Subcutaneous preadipocyte (primary cell): ENCODE results near the gene KDM5A. TPM values are rescaled to one million over a fixed set of nuclear protein-coding genes. Genes with fewer than 3 reads are reported as not detected.

Source experiments
- total RNA-seq: library from RNA; depleted of rRNA; stranded (reverse); fragments of >200 nt; gene quantifications from 2 replicates; pipeline ENCODE4 v1.2.3, GENCODE V29; 2012

Gene KDM5A
- 37.1 and 55.1 TPM in 2 replicates for total RNA-seq

DNA sequence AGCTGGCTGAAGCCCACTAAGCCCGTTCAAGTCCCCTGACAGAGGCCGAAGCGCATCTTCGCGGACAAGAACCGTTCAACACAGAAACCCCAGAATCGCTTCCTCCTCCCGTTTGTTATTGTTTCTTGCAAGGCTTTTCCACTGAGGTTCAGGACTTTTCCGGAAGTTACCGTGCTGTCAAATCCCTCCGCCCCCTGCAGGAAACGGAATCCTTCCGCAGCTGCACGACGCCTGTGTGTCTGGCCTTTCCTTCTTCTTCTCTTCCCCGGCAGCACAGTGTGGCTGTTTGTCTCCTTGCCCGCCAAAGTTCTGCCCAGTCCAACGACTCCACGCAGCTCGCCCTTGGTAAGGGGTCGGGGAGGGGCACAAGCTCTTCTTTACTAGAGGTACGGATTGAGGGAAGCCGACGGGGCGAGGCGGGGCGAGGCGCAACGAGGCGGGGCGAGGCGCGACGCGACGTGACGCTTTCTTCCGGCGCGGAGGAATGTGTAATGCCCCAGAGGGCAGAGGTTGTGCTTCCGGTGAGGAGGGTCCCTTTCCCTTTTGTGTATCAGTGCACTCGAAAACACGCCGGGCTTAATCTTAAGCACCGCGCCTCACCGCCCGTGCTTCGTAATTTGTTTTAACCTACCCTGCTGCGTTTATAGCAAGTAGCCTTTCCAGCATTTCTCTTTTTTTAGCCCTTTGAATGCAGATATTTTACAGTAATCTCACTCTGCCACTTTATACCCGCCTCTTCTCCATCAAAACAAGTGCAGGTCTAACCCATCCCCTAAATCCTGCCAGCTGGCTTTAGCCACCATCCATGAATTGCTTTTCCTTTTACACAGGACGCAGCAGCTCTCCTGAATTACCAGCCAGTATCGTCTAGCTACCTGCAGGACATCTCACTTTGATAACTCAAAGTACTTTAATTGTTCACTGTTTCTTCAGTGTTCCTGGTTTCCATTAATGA, at the start of gene KDM5A:
TSS of gene KDM5A (minus strand) at position 179 of the 955 bp plus-strand sequence. CDS start 229 bp downstream, outside the sequence.

DNA sequence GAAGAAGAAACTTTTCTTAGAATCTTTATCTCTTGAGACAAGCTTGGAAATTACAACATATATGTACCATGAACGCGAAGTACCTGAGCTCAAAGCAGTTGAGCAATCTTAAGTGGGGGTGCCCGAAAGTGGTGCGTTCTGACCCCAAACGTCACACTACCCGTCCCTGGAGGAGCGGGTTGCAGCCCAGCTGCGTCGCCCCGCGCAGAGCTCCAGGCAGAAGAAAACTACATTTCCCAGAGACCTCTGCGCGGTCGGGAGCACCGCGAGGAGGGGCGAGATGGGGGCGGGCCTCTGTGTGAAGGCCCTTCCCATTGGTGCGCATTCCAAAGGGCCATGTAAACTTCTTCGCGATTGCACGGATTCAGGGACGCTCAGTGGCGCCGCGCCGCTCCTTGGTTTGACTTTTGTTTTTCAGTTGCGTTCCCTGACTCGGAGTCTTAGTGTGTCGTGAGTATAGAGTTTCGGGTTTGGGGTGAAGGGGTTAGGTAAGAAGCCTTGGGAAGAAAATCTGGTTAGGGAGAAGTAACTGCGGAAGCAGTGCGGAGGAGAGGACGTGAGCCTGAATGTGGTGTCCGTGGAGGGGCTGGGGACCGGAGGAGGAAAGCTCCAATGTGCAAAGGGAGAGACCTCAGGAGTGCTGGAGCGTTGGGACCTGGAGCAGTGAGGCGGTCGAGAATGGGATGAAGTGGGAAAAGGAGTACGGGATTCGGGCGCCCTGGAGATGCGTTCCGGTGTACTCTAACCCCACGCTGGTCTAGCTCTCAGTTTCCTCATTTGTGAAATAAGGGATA, 12.3 kb upstream of the KDM5A start, which contains the start of gene CCDC77:
TSS of gene CCDC77 (plus strand) at position 410 of the 794 bp plus-strand sequence. CDS start 7,740 bp downstream, outside the sequence.

DNA sequence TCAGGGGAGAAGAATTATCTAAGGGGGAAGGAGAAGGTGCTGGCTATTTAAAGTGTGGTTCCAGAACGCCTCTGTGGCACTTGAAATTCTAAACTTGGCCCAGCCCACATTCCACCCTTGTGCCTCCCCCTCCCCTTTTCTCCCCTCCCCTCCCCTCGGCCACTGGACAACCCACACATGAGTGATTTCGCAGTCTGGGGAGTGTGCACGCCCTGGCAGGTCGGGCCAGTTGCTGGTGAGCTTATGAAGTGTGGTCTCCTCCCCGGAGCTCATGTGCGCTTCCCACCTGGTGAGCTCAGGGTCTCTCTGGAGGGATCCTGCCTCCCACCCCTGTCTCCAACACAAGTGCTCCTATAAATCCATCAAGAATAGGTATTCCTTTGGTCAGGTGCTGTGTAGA, 126.3 kb downstream of the KDM5A start, which contains the start of gene SLC6A13:
TSS of gene SLC6A13 (minus strand) at position 20 of the 400 bp plus-strand sequence. CDS start 2,784 bp downstream, outside the sequence.

Other genes with a start within 250 kb of the KDM5A start
- gene SLC6A12, start 175.2 kb downstream of the KDM5A start, total RNA-seq, result not detected in 2 replicates
- gene SLC6A13, start 126.5 kb downstream of the KDM5A start, total RNA-seq, result under 0.01 TPM in 1 of 2 replicates, not detected in the other
- 6.5 and 9.6 TPM in 2 replicates for gene CCDC77, start 12.3 kb upstream of the KDM5A start, total RNA-seq
- gene B4GALNT3, start 70.6 kb upstream of the KDM5A start, total RNA-seq, result not detected in 2 replicates